MM.1S (cell line): ENCODE measurements around the gene SGMS1.

ENCODE experiments used
- CTCF ChIP-seq: fragments of 300-600 bp; sonication (generic); IDR thresholded peaks from 2 replicates; pipeline ENCODE4 v1.5.1; 2016; ENCODE audit warnings: antibody characterized with exemption, low read length, mixed read lengths
- EZH2 ChIP-seq: fragments of 300-600 bp; sonication (generic); optimal IDR thresholded peaks from 2 replicates; pipeline ENCODE3; 2017; ENCODE audit warnings: low read depth, mild to moderate bottlenecking, antibody characterized with exemption, low read length, mixed read lengths
- EZH2phosphoT487 ChIP-seq: fragments of 300-600 bp; sonication (generic); IDR thresholded peaks from 2 replicates; pipeline ENCODE4 v1.6.1; 2018; ENCODE audit warnings: antibody characterized with exemption, low read length

- TF ChIP-seq CTCF: no peak
- no peak for TF ChIP-seq EZH2phosphoT487
- no peak for TF ChIP-seq EZH2
Observed at GRCh38 chr10:50531388-50532077, 92.2 kb downstream of the SGMS1 start.
